HTERT RPE-1 (cell line): ENCODE data around the gene GPR17.

Source experiments
- in situ Hi-C: fragments of 300-500 bp; cut with MboI; formaldehyde crosslinking; loops from 4 replicates; pipeline ENCODE4 v1.14.3; 2020; ENCODE audit warnings: low sequenced_read_pairs

The GPR17 gene

GRCh38 chr2:127652786-127653357 is 6.9 kb downstream of the GPR17 start:
- in situ Hi-C loops = no loop called here

- in situ Hi-C loops = no loop called here
Observed at GRCh38 chr2:127653421-127654083, 7.6 kb downstream of the GPR17 start.

- in situ Hi-C loops = no loop called here
Observed at GRCh38 chr2:127654084-127654837, 8.3 kb downstream of the GPR17 start.

GRCh38 chr2:127654838-127655175 is 8.9 kb downstream of the GPR17 start:
- in situ Hi-C loops = no loop called here

GRCh38 chr2:127655209-127656073 is 9.5 kb downstream of the GPR17 start:
- in situ Hi-C loops = no loop called here

- in situ Hi-C loops = no loop called here
Observed at GRCh38 chr2:127656569-127657231, 10.7 kb downstream of the GPR17 start.

- in situ Hi-C loops = no loop called here
Observed at GRCh38 chr2:127657232-127657595, 11.3 kb downstream of the GPR17 start.

- in situ Hi-C loops = no loop called here
Observed at GRCh38 chr2:127658146-127658545, 12.2 kb downstream of the GPR17 start.

GRCh38 chr2:127658641-127659407 is 12.9 kb downstream of the GPR17 start:
- in situ Hi-C loops = no loop called here

- in situ Hi-C loops = no loop called here
Observed at GRCh38 chr2:127659408-127660290, 13.7 kb downstream of the GPR17 start.

- in situ Hi-C loops = no loop called here
Observed at GRCh38 chr2:127660291-127660578, 14.3 kb downstream of the GPR17 start.

GRCh38 chr2:127661072-127661649 is 15.2 kb downstream of the GPR17 start:
- in situ Hi-C loops = no loop called here

GRCh38 chr2:127661949-127662510 is 16.1 kb downstream of the GPR17 start:
- in situ Hi-C loops = no loop called here

- in situ Hi-C loops = no loop called here
Observed at GRCh38 chr2:127662937-127663565, 17.1 kb downstream of the GPR17 start.

GRCh38 chr2:127663566-127664064 is 17.7 kb downstream of the GPR17 start:
- in situ Hi-C loops = no loop called here

- in situ Hi-C loops = no loop called here
Observed at GRCh38 chr2:127664065-127664894, 18.3 kb downstream of the GPR17 start.

GRCh38 chr2:127664895-127665225 is 18.9 kb downstream of the GPR17 start:
- in situ Hi-C loops = no loop called here
